Measurements from ENCODE around the gene PREP.

The PREP gene

DNA sequence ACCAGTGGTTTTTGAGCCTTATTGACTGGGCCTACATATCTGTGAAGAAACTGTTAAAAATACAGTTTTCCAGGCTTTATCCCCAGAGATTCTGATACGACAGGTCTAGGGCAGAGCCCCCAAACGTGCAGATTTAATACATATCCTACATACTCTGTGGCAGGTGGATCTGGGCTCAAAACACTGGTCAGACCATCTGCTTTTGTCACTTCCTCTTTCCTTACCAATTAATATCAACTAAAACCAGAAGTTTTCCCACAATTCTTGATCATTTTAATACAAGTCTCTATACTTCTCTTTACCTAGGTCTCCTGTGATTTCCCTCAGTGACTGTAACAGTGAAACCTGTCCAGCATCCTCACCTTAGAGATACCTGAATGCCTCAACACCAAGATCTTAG, 108.8 kb downstream of the PREP start:
- no peak for DNase-seq
- Histone ChIP-seq H3K9ac (ENCODE audit: low read length) (no peak overlapping the region), H3K18ac (ENCODE audit: low read length) (no peak overlapping the region), H3K56ac (ENCODE audit: low read length) (no peak overlapping the region), H4K5ac (ENCODE audit: low read length) (no peak overlapping the region), H3K4ac (ENCODE audit: low read depth, low read length) (no peak overlapping the region), H2BK120ac (ENCODE audit: low read depth, low read length) (no peak overlapping the region), H3K4me2 (ENCODE audit: low read length) (no peak overlapping the region), H3K79me1 (ENCODE audit: low read length) (no peaks in the 10 kb centered on the region), H3K36me3 (ENCODE audit: control insufficient read depth, insufficient read depth, low read length) (no peaks in the 10 kb centered on the region), H3K79me2 (ENCODE audit: control insufficient read depth, insufficient read depth, low read length) (no peaks in the 10 kb centered on the region), H3K4me1 (ENCODE audit: control insufficient read depth, low read depth, low read length) (no peaks in the 10 kb centered on the region), H2BK5ac (ENCODE audit: low read length) (no peak overlapping the region), H3K4me3 (ENCODE audit: low read length) (no peak overlapping the region), H2AK5ac (ENCODE audit: low read length) (no peak overlapping the region), H4K8ac (ENCODE audit: low read depth, low read length) (no peak overlapping the region), H2BK15ac (replicated peaks; ENCODE audit: low read depth) (no peak overlapping the region), H3K23ac (ENCODE audit: low read length) (no peak overlapping the region), H3K27me3 (ENCODE audit: insufficient read depth, low read length, poor library complexity) (no peaks in the 10 kb centered on the region), H3K27ac (ENCODE audit: low read depth, low read length) (no peak overlapping the region)
- no CpG with 5 or more reads among the region's 2 CpGs for WGBS (ENCODE audit: extremely low coverage, insufficient coverage, low lambda C conversion rate)

DNA sequence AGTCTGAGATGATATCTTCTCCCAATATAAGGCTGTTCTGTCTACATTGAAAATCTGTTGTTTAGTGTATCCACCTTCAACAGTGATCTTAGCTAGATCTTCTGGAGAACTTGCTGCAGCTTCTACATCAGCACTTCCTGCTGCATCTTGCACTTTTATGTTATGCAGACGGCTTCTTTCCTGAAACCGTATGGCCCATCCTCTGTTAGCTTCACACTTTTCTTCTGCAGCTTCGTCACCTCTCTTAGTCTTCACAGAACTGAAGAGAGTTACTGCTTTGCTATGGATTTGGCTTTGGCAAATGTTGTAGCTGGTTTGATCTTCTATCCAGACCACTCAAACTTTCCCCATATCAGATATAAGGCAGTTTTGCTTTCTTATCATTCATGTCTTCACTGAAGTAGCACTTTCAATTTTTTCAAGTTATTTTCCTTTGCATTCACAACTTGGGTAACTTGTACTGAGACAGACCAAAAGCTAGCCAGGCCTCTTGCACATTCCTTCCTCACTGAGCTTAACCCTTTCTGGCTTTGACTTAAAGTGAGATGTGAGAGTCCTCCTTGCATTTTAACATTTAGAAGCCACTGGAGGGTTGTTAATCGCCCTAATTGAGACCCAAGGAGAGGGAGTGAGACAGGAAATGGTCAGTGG, 110.1 kb downstream of the PREP start:
- no peak for DNase-seq
- WGBS (ENCODE audit: extremely low coverage, insufficient coverage, low lambda C conversion rate), result no CpG with 5 or more reads among the region's 4 CpGs
- H4K5ac ChIP-seq (ENCODE audit: low read length), result no peak overlapping the region
- H3K4ac ChIP-seq (ENCODE audit: low read depth, low read length), result no peak overlapping the region
- no peaks in the 10 kb centered on the region for H3K79me1 ChIP-seq (ENCODE audit: low read length)
- no peaks in the 10 kb centered on the region for H3K79me2 ChIP-seq (ENCODE audit: control insufficient read depth, insufficient read depth, low read length)
- no peak overlapping the region for H3K27ac ChIP-seq (ENCODE audit: low read depth, low read length)
- H2BK5ac ChIP-seq (ENCODE audit: low read length), result no peak overlapping the region
- H3K36me3 ChIP-seq (ENCODE audit: control insufficient read depth, insufficient read depth, low read length), result no peaks in the 10 kb centered on the region
- no peak overlapping the region for H3K18ac ChIP-seq (ENCODE audit: low read length)
- H2AK5ac ChIP-seq (ENCODE audit: low read length), result no peak overlapping the region
- H3K23ac ChIP-seq (ENCODE audit: low read length), result no peak overlapping the region
- no peaks in the 10 kb centered on the region for H3K27me3 ChIP-seq (ENCODE audit: insufficient read depth, low read length, poor library complexity)
- no peak overlapping the region for H3K4me2 ChIP-seq (ENCODE audit: low read length)
- no peaks in the 10 kb centered on the region for H3K4me1 ChIP-seq (ENCODE audit: control insufficient read depth, low read depth, low read length)
- no peak overlapping the region for H2BK15ac ChIP-seq (replicated peaks; ENCODE audit: low read depth)
- H2BK120ac ChIP-seq (ENCODE audit: low read depth, low read length), result no peak overlapping the region
- H3K9ac ChIP-seq (ENCODE audit: low read length), result no peak overlapping the region
- no peak overlapping the region for H3K4me3 ChIP-seq (ENCODE audit: low read length)
- no peak overlapping the region for H4K8ac ChIP-seq (ENCODE audit: low read depth, low read length)
- no peak overlapping the region for H3K56ac ChIP-seq (ENCODE audit: low read length)

DNA sequence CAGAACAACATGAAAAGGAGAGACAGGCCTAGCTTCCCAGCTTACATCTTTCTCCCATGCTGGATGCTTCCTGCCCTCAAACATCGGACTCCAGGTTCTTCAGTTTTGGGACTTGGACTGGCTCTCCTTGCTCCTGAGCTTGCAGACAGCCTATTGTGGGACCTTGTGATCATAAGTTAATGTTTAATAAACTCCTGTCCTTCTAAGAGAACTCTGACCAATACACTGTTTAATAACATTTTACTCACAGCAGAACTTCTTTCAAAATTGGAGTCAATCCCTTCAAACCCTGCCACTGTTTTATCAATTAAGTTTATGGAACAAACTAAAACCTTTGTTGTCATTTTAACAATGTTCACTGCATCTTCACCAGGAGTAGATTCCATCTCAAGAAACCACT, 111.4 kb downstream of the PREP start:
- Histone ChIP-seq H4K8ac (ENCODE audit: low read depth, low read length) (no peak overlapping the region), H2BK120ac (ENCODE audit: low read depth, low read length) (no peak overlapping the region), H3K4me3 (ENCODE audit: low read length) (no peak overlapping the region), H3K27ac (ENCODE audit: low read depth, low read length) (no peak overlapping the region), H3K18ac (ENCODE audit: low read length) (no peak overlapping the region), H3K79me2 (ENCODE audit: control insufficient read depth, insufficient read depth, low read length) (no peaks in the 10 kb centered on the region), H3K4me1 (ENCODE audit: control insufficient read depth, low read depth, low read length) (no peaks in the 10 kb centered on the region), H3K4ac (ENCODE audit: low read depth, low read length) (no peak overlapping the region), H3K79me1 (ENCODE audit: low read length) (no peaks in the 10 kb centered on the region), H2BK5ac (ENCODE audit: low read length) (no peak overlapping the region), H3K36me3 (ENCODE audit: control insufficient read depth, insufficient read depth, low read length) (no peaks in the 10 kb centered on the region), H3K56ac (ENCODE audit: low read length) (no peak overlapping the region), H2AK5ac (ENCODE audit: low read length) (no peak overlapping the region), H4K5ac (ENCODE audit: low read length) (no peak overlapping the region), H2BK15ac (replicated peaks; ENCODE audit: low read depth) (no peak overlapping the region), H3K4me2 (ENCODE audit: low read length) (no peak overlapping the region), H3K23ac (ENCODE audit: low read length) (no peak overlapping the region), H3K9ac (ENCODE audit: low read length) (no peak overlapping the region), H3K27me3 (ENCODE audit: insufficient read depth, low read length, poor library complexity) (no peaks in the 10 kb centered on the region)
- no CpG with 5 or more reads among the region's 1 CpG for WGBS (ENCODE audit: extremely low coverage, insufficient coverage, low lambda C conversion rate)
- no peak for DNase-seq

DNA sequence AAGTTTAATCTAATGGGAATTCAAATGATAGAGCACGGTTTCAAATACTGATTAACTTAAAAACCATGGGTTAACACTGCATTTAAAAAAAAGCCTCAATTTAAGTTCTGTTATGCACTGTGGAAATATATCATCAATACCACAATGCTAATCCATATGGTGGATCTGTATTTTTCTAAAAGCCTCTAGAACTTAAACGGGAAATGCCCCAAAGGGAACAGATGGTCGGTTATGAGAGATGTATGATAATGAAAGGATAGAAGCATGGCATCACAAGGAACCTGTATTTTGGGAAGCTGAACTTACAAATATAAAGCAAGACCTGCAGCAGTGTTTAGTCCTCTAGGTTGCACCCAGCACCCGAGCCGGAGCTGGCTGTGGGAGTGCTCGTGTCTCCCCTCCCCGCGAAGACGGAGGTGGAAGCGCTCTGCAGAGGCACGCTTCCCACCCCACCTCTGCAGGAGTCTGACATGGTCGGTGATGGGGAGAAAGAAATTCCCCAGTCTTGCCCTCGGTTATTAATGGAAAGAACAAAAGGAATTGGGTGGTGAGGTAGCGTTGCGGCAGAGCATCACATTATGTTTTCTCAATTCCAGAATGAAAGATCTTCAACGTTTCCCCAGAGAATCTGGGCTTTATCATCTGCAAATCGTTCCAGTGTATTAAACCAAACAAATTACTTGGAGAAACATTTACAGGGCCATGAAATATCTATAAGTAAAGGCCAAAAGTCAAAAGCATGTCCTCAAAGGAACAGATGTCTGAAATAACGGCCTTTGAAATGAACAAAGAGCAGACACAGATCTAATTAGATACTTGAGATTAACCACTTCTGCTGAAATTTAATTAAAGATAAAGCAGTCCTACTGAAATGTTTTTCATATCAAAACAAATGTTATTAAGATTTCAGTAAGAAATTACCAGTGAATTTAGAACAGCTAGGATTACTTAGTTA, 120.0 kb downstream of the PREP start:
- Histone ChIP-seq H2AK5ac (ENCODE audit: low read length) (no peak overlapping the region), H3K4me2 (ENCODE audit: low read length) (no peak overlapping the region), H3K27me3 (ENCODE audit: insufficient read depth, low read length, poor library complexity) (no peaks in the 10 kb centered on the region), H2BK120ac (ENCODE audit: low read depth, low read length) (no peak overlapping the region), H3K23ac (ENCODE audit: low read length) (no peak overlapping the region), H2BK5ac (ENCODE audit: low read length) (no peak overlapping the region), H4K5ac (ENCODE audit: low read length) (no peak overlapping the region), H3K4ac (ENCODE audit: low read depth, low read length) (no peak overlapping the region), H4K8ac (ENCODE audit: low read depth, low read length) (no peak overlapping the region), H3K27ac (ENCODE audit: low read depth, low read length) (no peak overlapping the region), H3K4me1 (ENCODE audit: control insufficient read depth, low read depth, low read length) (no peaks in the 10 kb centered on the region), H3K79me1 (ENCODE audit: low read length) (no peaks in the 10 kb centered on the region), H3K79me2 (ENCODE audit: control insufficient read depth, insufficient read depth, low read length) (no peaks in the 10 kb centered on the region), H3K36me3 (ENCODE audit: control insufficient read depth, insufficient read depth, low read length) (peaks cover 8% of the 10 kb centered on the region), H3K9ac (ENCODE audit: low read length) (no peak overlapping the region), H2BK15ac (replicated peaks; ENCODE audit: low read depth) (no peak overlapping the region), H3K18ac (ENCODE audit: low read length) (no peak overlapping the region), H3K56ac (ENCODE audit: low read length) (no peak overlapping the region), H3K4me3 (ENCODE audit: low read length) (no peak overlapping the region)
- no CpG with 5 or more reads among the region's 18 CpGs for WGBS (ENCODE audit: extremely low coverage, insufficient coverage, low lambda C conversion rate)
- no peak for DNase-seq

DNA sequence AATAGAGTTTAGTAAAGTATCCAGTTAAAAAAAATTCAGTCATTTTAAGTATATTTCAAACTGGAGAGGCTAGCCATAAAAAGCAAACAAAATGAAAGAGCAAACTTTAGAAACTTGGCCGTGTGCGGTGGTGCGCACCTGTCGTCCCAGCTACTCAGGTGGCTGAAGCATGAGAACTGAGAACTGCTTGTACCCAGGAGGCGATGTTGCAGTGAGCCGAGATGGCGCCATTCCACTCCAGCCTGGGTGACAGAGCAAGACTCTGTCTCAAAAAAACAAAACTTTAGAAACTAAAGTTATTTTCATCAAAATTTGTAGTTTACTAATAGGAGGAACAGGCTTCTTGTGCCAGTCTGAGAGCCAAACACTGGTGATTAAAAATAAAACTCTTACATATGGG, 122.8 kb downstream of the PREP start:
- Histone ChIP-seq H3K4me1 (ENCODE audit: control insufficient read depth, low read depth, low read length) (no peaks in the 10 kb centered on the region), H3K79me2 (ENCODE audit: control insufficient read depth, insufficient read depth, low read length) (no peaks in the 10 kb centered on the region), H3K27me3 (ENCODE audit: insufficient read depth, low read length, poor library complexity) (no peaks in the 10 kb centered on the region), H2BK120ac (ENCODE audit: low read depth, low read length) (no peak overlapping the region), H3K27ac (ENCODE audit: low read depth, low read length) (no peak overlapping the region), H3K4me2 (ENCODE audit: low read length) (no peak overlapping the region), H3K18ac (ENCODE audit: low read length) (no peak overlapping the region), H2BK5ac (ENCODE audit: low read length) (no peak overlapping the region), H4K8ac (ENCODE audit: low read depth, low read length) (no peak overlapping the region), H4K5ac (ENCODE audit: low read length) (no peak overlapping the region), H3K56ac (ENCODE audit: low read length) (no peak overlapping the region), H3K9ac (ENCODE audit: low read length) (no peak overlapping the region), H3K4me3 (ENCODE audit: low read length) (no peak overlapping the region), H3K36me3 (ENCODE audit: control insufficient read depth, insufficient read depth, low read length) (peaks cover 12% of the 10 kb centered on the region), H3K79me1 (ENCODE audit: low read length) (no peaks in the 10 kb centered on the region), H3K23ac (ENCODE audit: low read length) (no peak overlapping the region), H3K4ac (ENCODE audit: low read depth, low read length) (no peak overlapping the region), H2BK15ac (replicated peaks; ENCODE audit: low read depth) (no peak overlapping the region), H2AK5ac (ENCODE audit: low read length) (no peak overlapping the region)
- no peak for DNase-seq
- no CpG with 5 or more reads among the region's 7 CpGs for WGBS (ENCODE audit: extremely low coverage, insufficient coverage, low lambda C conversion rate)

All from mesendoderm (in vitro differentiated cells).